Sigmoid colon (tissue), 4 donors: ENCODE data around the gene NXPH3.

ENCODE experiments used
- CTCF ChIP-seq, 4 experiments: fragments of 450-650 bp in 3 of 4; fragments of 200-600 bp in 1 of 4; IDR thresholded peaks; one replicate each; pipeline ENCODE4 v1.5.1; 2016 to 2019; ENCODE audit warnings: antibody characterized with exemption in 4 of 4, mild to moderate bottlenecking in 3 of 4, moderate library complexity in 2 of 4
- POLR2A ChIP-seq, 2 donors: fragments of 450-650 bp; IDR thresholded peaks; one replicate each; pipeline ENCODE4 v1.6.1; 2016; ENCODE audit warnings: antibody characterized with exemption in 2 of 2, mild to moderate bottlenecking in 2 of 2, moderate library complexity in 2 of 2
- POLR2AphosphoS5 ChIP-seq, 4 donors: sonication (generic); formaldehyde crosslinking; IDR thresholded peaks; one replicate each; pipeline ENCODE4 v1.6.1; 2017; ENCODE audit warnings: antibody characterized with exemption in 4 of 4

- no peak for TF ChIP-seq CTCF (IDR thresholded peaks at IDR 0.05)
- TF ChIP-seq POLR2A (IDR thresholded peaks at IDR 0.05): no peak
- peak in 3 of 4 donors; percentile 22 to 40 (median 31) for TF ChIP-seq POLR2AphosphoS5 (IDR thresholded peaks at IDR 0.05)
Observed at GRCh38 chr17:49616601-49617131, 41.0 kb downstream of the NXPH3 start.
